Measurements from ENCODE around the gene ATP11A. TPM values are rescaled to one million over a fixed set of nuclear protein-coding genes. Genes with fewer than 3 reads are reported as not detected.

ATP11A gene
- total RNA-seq, 4 donors from 2014 or later, result 23.3 to 35.5 (median 31.1) TPM

DNA sequence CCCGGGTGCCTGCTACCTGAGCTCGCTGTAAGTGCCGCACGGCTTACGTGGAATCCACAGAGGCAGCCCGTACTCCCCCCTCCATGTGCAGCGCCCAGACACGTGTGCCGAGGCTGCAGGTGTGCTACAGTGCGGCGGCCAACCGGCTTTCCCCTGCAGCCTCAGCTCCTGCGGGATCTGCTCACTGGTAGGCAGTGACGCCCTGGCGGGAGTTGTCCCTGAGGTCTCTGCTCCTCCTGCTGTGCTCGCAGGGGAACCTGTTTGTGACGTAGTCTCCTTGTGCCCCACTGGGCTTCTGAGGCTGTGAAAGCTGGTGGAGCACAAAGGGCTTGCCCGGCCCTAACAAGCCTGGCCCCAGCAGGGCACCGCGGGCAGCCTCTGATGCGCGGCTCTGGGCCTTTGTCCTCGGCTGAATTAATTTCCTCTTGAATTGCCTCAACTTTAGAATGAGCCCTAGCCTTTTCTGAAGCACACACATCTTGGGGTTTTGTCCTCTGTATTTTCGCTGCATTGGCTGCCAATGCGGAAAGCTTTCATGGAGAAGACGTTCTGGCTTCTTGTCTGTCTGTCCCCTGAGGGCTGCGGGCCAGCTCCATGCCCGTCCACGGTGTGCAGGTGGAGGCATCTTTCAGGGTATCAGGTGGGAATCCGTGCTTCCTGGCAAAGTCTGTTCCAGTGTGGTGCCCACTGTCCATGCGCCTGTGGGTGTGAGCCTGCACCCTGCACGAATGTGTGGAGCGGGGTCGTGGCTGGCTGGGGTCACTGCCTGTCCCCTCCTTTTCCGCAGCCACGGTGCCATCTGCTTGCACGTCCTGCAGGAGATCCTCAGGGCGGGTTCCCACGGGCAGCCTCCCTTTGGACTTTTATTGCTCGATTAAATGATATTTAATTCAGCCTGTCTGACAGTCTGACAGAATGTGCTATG is 201.9 kb downstream of the ATP11A start:
- intact Hi-C loops (cut with DNase I; ENCODE audit: low total_unique reads), result no loop called here
- WGBS, 2 donors, result 48 to 58% methylated on average over 30 to 36 of the region's 40 CpGs
- no peak for DNase-seq (ENCODE audit: low spot score in 2 of 2)
- TF ChIP-seq, protein P1, sequence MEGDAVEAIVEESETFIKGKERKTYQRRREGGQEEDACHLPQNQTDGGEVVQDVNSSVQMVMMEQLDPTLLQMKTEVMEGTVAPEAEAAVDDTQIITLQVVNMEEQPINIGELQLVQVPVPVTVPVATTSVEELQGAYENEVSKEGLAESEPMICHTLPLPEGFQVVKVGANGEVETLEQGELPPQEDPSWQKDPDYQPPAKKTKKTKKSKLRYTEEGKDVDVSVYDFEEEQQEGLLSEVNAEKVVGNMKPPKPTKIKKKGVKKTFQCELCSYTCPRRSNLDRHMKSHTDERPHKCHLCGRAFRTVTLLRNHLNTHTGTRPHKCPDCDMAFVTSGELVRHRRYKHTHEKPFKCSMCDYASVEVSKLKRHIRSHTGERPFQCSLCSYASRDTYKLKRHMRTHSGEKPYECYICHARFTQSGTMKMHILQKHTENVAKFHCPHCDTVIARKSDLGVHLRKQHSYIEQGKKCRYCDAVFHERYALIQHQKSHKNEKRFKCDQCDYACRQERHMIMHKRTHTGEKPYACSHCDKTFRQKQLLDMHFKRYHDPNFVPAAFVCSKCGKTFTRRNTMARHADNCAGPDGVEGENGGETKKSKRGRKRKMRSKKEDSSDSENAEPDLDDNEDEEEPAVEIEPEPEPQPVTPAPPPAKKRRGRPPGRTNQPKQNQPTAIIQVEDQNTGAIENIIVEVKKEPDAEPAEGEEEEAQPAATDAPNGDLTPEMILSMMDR (IDR thresholded peaks at IDR 0.05), result no peak
- no peak overlapping the region for H3K4me3 ChIP-seq (ENCODE audit: low read depth, poor library complexity, severe bottlenecking)

DNA sequence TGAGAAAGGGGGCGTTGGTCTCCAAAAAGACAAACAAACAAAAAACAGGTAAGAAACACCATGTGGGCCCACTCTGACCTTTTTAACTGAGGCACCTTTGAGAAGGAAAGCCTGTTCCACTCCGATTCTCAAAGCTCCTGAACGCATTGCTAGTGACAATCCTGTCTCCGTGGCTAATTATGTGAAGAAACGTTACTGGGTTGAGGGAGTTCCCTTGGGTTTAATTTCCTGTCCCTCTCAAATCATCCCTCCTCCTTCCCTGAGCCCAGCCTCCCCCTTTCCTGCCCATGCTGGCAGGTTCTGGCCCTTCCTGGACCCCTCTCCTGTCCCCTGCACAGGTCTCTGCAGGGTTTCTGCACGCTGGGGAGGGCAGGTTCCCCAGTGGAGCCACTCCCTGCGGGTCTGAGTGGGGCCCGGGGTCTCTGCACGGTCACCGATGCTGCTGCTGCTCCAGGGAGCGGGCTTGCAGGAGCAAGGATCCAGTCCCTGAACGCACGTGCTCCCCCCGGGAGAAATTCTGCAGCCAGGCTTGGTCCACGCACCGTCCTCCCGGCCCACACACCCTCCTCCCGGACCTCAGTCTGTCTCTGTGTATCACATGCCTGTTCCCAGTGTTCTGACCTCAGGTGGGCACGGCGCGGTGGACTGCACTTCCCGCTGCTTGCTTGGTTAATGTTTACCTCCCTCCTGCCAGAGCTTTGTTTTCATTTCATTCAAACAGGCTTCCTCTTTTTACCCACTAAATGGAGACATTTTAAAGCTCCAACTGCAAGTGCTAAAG is 202.8 kb downstream of the ATP11A start:
- WGBS, 2 donors, result 18 to 19% methylated on average over 20 to 22 of the region's 22 CpGs
- no peak for DNase-seq (ENCODE audit: low spot score in 2 of 2)
- intact Hi-C loops (cut with DNase I; ENCODE audit: low total_unique reads), result no loop called here
- no peak overlapping the region for H3K4me3 ChIP-seq (ENCODE audit: low read depth, poor library complexity, severe bottlenecking)
- TF ChIP-seq, protein P1 (IDR thresholded peaks at IDR 0.05), result no peak
- TF ChIP-seq POLR2A (IDR thresholded peaks at IDR 0.05), result no peak

DNA sequence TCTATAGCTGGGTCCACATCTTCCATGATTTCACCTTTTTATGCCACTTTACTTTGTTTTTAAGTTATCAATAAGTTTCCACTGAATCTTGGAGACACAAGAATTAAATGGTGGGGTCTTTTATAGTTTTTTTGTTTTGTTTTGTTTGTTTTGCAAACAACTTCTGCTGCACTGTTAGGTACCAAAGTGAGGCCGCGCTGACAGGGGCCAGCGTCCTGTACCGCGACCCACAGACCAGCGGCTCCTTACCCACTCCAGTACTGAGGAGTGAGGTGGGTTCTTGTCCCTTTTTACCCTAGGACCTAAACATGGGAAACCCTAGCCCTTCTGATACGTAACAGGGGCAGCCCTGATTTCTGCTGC is 203.3 kb downstream of the ATP11A start:
- TF ChIP-seq, protein P1 (IDR thresholded peaks at IDR 0.05), result no peak
- no peak for TF ChIP-seq POLR2A (IDR thresholded peaks at IDR 0.05)
- DNase-seq (ENCODE audit: low spot score in 2 of 2), result no peak
- 79 to 81% methylated on average over 7 of the region's 7 CpGs for WGBS, 2 donors
- no peak overlapping the region for H3K4me3 ChIP-seq (ENCODE audit: low read depth, poor library complexity, severe bottlenecking)
- intact Hi-C loops (cut with DNase I; ENCODE audit: low total_unique reads), result no loop called here

DNA sequence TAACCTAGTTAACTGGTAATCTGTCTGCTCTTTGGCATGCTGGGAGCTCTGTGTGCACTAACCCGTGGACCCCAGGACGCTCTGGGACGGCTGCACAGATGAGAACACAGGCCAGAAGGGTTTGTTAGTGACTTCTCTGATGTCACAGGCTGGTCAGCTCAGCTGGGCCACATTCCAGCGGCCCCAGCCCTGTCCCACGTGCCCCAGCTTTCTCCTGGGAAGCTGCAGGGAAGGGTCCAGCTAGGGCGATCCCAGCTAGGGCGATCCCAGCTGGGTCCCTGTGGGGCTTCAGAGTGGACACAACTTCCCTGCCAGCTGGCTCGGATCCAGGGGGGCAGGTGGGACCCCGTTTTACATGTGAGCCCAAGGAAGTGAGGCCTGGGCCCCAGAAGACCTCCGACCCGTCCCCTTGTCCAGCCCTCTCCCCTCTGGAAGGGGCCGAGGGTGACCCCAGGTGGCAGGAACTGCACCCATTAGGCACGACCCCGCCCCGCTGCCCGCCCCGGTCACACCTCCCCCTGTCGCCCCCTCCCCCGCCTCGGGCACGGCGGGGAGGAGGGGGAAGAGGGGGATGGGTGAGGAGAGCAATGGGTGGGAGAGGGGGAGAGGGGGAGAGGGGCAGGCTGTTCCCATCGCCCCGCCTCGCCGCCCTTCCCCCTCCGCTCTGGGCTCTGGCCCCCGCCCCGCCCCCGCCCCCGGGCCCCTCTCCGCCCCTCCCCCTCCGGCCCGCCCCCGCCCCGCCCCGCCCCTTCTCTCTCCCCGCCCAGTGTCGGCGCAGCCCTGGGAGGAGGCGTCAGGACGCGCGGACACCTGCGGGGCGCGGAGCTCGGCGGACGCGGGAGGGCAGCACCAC is 204.0 kb downstream of the ATP11A start:
- TF ChIP-seq, protein P1 (IDR thresholded peaks at IDR 0.05), result no peak
- TF ChIP-seq POLR2A (IDR thresholded peaks at IDR 0.05), result no peak
- no peak for DNase-seq (ENCODE audit: low spot score in 2 of 2)
- intact Hi-C loops (cut with DNase I; ENCODE audit: low total_unique reads), result no loop called here
- 18 to 26% methylated on average over 10 to 22 of the region's 51 CpGs for WGBS, 2 donors
- no peak overlapping the region for H3K4me3 ChIP-seq (ENCODE audit: low read depth, poor library complexity, severe bottlenecking)

DNA sequence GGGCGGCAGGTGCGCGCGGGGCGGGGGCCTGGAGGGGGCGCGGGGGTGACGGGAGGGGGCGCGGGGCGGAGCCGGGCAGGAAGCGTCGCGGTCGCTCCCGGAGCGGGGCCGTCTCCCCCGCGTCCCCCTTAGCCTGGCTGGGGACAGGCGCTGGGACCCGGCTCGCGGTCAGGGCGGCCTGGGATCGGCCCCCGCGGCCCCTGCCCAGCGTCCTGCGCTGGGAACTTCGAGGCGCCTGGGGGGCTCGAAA is 204.5 kb downstream of the ATP11A start:
- H3K4me3 ChIP-seq (ENCODE audit: low read depth, poor library complexity, severe bottlenecking), result no peak overlapping the region
- no peak for DNase-seq (ENCODE audit: low spot score in 2 of 2)
- TF ChIP-seq, protein P1 (IDR thresholded peaks at IDR 0.05), result no peak
- no peak for TF ChIP-seq POLR2A (IDR thresholded peaks at IDR 0.05)
- 0% methylated on average over 5 of the region's 34 CpGs; no CpG with 5 or more reads in 1 of the 2 donors for WGBS, 2 donors
- intact Hi-C loops (cut with DNase I; ENCODE audit: low total_unique reads), result no loop called here
